Sciatic nerve (tissue), 2 donors: ENCODE measurements around the gene ATM. TPM values are rescaled to one million over a fixed set of nuclear protein-coding genes. Genes with fewer than 3 reads are reported as not detected.
"Not testable (repeated sequence)": the region's sequence is repeated elsewhere in the genome, so short reads cannot be mapped to it uniquely, and the experiment has no call there.

Experiments
- ATAC-seq: fragments of 200-7000 bp; cut with Tn5 transposase; one replicate; pipeline ENCODE4 v1.9.1; 2020; ENCODE audit warnings: mild to moderate bottlenecking, moderate library complexity
- DNase-seq: peaks from one replicate; pipeline ENCODE4 v3.0.0-alpha.2; 2020; ENCODE audit warnings: low spot score
- intact Hi-C: fragments of 100-400 bp; cut with DNase I; formaldehyde crosslinking; loops from one replicate; pipeline ENCODE4 v1.14.2; 2022
- total RNA-seq: library from RNA; stranded (reverse); fragmentation: NEBNext Ultra II Directional; extraction: Animal tissue kit (Norgen Biotek cat#: 25700); gene quantifications from one replicate; pipeline ENCODE4 v1.2.1, GENCODE V29; 2021
- donor health status: DM: no; HTN: no; CAD: no.
- donor health status: DM: no; HTN: no; CAD: no.

The ATM gene
- total RNA-seq, 1 donor from 2014 or later: 140 TPM

- intact Hi-C loops: no loop called here
- no peak for DNase-seq
- ATAC-seq: no peak
Measured at GRCh38 chr11:108269583-108269982, 46.7 kb downstream of the ATM start.

GRCh38 chr11:108276985-108277616 is 54.2 kb downstream of the ATM start:
- DNase-seq, ATAC-seq, intact Hi-C loops: not testable (repeated sequence)

GRCh38 chr11:108278546-108278945 is 55.7 kb downstream of the ATM start:
- DNase-seq (no peak), ATAC-seq (no peak)
- intact Hi-C loops: no loop called here

- DNase-seq: no peak
- intact Hi-C loops: no loop called here
- no peak for ATAC-seq
Measured at GRCh38 chr11:108278954-108279353, 56.1 kb downstream of the ATM start.

- intact Hi-C loops: no loop called here
- ATAC-seq: no peak
- DNase-seq: no peak
Measured at GRCh38 chr11:108286370-108286769, 63.5 kb downstream of the ATM start.

GRCh38 chr11:108286956-108287355 is 64.1 kb downstream of the ATM start:
- intact Hi-C loops: no loop called here
- ATAC-seq: no peak
- DNase-seq: no peak

- DNase-seq, ATAC-seq, intact Hi-C loops: not testable (repeated sequence)
Measured at GRCh38 chr11:108289066-108289465, 66.2 kb downstream of the ATM start.

- intact Hi-C loops: no loop called here
- DNase-seq (no peak), ATAC-seq (no peak)
Measured at GRCh38 chr11:108289699-108290098, 66.8 kb downstream of the ATM start.

- intact Hi-C loops: no loop called here
- ATAC-seq: no peak
- DNase-seq: no peak
Measured at GRCh38 chr11:108293229-108293628, 70.4 kb downstream of the ATM start.

GRCh38 chr11:108302121-108302785 is 79.4 kb downstream of the ATM start:
- ATAC-seq: no peak
- intact Hi-C loops: no loop called here
- no peak for DNase-seq

GRCh38 chr11:108307751-108308150 is 84.9 kb downstream of the ATM start:
- intact Hi-C loops: no loop called here
- DNase-seq (no peak), ATAC-seq (no peak)

- ATAC-seq: no peak
- no peak for DNase-seq
- intact Hi-C loops: no loop called here
Measured at GRCh38 chr11:108313444-108313843, 90.6 kb downstream of the ATM start.

- intact Hi-C loops: no loop called here
- DNase-seq: no peak
- ATAC-seq: no peak
Measured at GRCh38 chr11:108316061-108316460, 93.2 kb downstream of the ATM start.

- DNase-seq (no peak), ATAC-seq (no peak)
- intact Hi-C loops: no loop called here
Measured at GRCh38 chr11:108319541-108320145, 96.8 kb downstream of the ATM start.

GRCh38 chr11:108322666-108323065 is 99.8 kb downstream of the ATM start:
- ATAC-seq (no peak), DNase-seq (no peak)
- intact Hi-C loops: no loop called here

- intact Hi-C loops: no loop called here
- DNase-seq: no peak
- ATAC-seq: no peak
Measured at GRCh38 chr11:108324587-108324986, 101.7 kb downstream of the ATM start.

- ATAC-seq (no peak), DNase-seq (no peak)
- intact Hi-C loops: no loop called here
Measured at GRCh38 chr11:108333403-108333899, 110.6 kb downstream of the ATM start.

GRCh38 chr11:108338750-108339149 is 115.9 kb downstream of the ATM start:
- ATAC-seq: no peak
- intact Hi-C loops: no loop called here
- DNase-seq: no peak

- intact Hi-C loops: no loop called here
- DNase-seq (no peak), ATAC-seq (no peak)
Measured at GRCh38 chr11:108340973-108341372, 118.1 kb downstream of the ATM start.

GRCh38 chr11:108341654-108342053 is 118.8 kb downstream of the ATM start:
- DNase-seq: no peak
- ATAC-seq: no peak
- intact Hi-C loops: no loop called here
